HEK293 (cell line): ENCODE data around the gene ITGA2.

Experiments used
- CTCF ChIA-PET: fragments of 350-600 bp; formaldehyde crosslinking; extraction: SDS; loops from one replicate; lab custom pipeline; 2021; ENCODE audit warnings: antibody characterized with exemption; lab: Yijun Ruan, JAX
- POLR2A ChIA-PET: fragments of 300-600 bp; formaldehyde crosslinking; extraction: SDS; loops from one replicate; lab custom pipeline; 2020; ENCODE audit warnings: antibody characterized with exemption, inconsistent platforms; lab: Yijun Ruan, JAX
- H3K27ac ChIP-seq: fragments of 200-500 bp; sonication (Bioruptor generic); 2 replicates; pipeline ENCODE4 v1.5.1; 2014; ENCODE audit warnings: low read depth, low read length, control low read depth, inconsistent platforms; ENCODE audit errors: extremely low read depth
- H3K36me3 ChIP-seq, 2 experiments: fragments of 200-500 bp in 1 of 2; sonication (Bioruptor generic) in 1 of 2; 1 replicate in 1 of 2; 2 replicates in 1 of 2; pipeline ENCODE4 v1.5.1; 2014 to 2017; ENCODE audit warnings: inconsistent platforms in 2 of 2, low read length in 2 of 2; ENCODE audit not compliant: control insufficient read depth in 2 of 2, insufficient read depth in 1 of 2
- H3K4me1 ChIP-seq: fragments of 200-500 bp; sonication (Bioruptor generic); 2 replicates; pipeline ENCODE4 v1.5.1; 2014; ENCODE audit warnings: mild to moderate bottlenecking, low read length, inconsistent platforms; ENCODE audit not compliant: control insufficient read depth, insufficient read depth
- H3K4me3 ChIP-seq: 2 replicates; pipeline ENCODE4 v1.5.1; 2011; ENCODE audit warnings: low read depth, mild to moderate bottlenecking, control low read depth, low read length, moderate library complexity
- H3K9me3 ChIP-seq: fragments of 200-500 bp; sonication (Bioruptor generic); 2 replicates; pipeline ENCODE4 v1.5.1; 2014; ENCODE audit warnings: low read depth, low read length, inconsistent platforms; ENCODE audit not compliant: control insufficient read depth, insufficient read depth
- GLI4 ChIP-seq: fragments of 450-650 bp; formaldehyde crosslinking; IDR thresholded peaks from 2 replicates; pipeline ENCODE4 v1.5.1; 2016; ENCODE audit warnings: missing biosample characterization, missing genetic modification characterization
- REPIN1 ChIP-seq: fragments of 450-650 bp; formaldehyde crosslinking; IDR thresholded peaks from 2 replicates; pipeline ENCODE4 v1.5.1; 2017; ENCODE audit warnings: missing biosample characterization, missing genetic modification characterization, low read depth
- SALL2 ChIP-seq: fragments of 450-650 bp; formaldehyde crosslinking; IDR thresholded peaks from 2 replicates; pipeline ENCODE4 v1.5.0; 2017; ENCODE audit warnings: missing biosample characterization, mild to moderate bottlenecking, missing genetic modification characterization, borderline replicate concordance
- ZBTB48 ChIP-seq: fragments of 450-650 bp; formaldehyde crosslinking; IDR thresholded peaks from 2 replicates; pipeline ENCODE4 v1.5.1; 2016; ENCODE audit warnings: missing biosample characterization, missing genetic modification characterization
- ZFP3 ChIP-seq: fragments of 450-650 bp; formaldehyde crosslinking; IDR thresholded peaks from 2 replicates; pipeline ENCODE4 v1.5.1; 2016; ENCODE audit warnings: low read depth, missing biosample characterization, missing genetic modification characterization
- ZNF248 ChIP-seq: fragments of 450-650 bp; formaldehyde crosslinking; IDR thresholded peaks from 2 replicates; pipeline ENCODE4 v1.5.1; 2017; ENCODE audit warnings: missing biosample characterization, missing genetic modification characterization
- ZNF335 ChIP-seq: fragments of 450-650 bp; formaldehyde crosslinking; conservative IDR thresholded peaks from 2 replicates; pipeline ENCODE4 v1.5.1; 2016; ENCODE audit warnings: missing biosample characterization, missing genetic modification characterization
- ZNF560 ChIP-seq: fragments of 450-650 bp; formaldehyde crosslinking; IDR thresholded peaks from 2 replicates; pipeline ENCODE4 v1.5.1; 2017; ENCODE audit warnings: missing biosample characterization, missing genetic modification characterization, borderline replicate concordance
- ZNF623 ChIP-seq: fragments of 450-650 bp; formaldehyde crosslinking; IDR thresholded peaks from 2 replicates; pipeline ENCODE4 v1.5.1; 2016; ENCODE audit warnings: missing biosample characterization, missing genetic modification characterization
- ZNF670 ChIP-seq: fragments of 450-650 bp; formaldehyde crosslinking; IDR thresholded peaks from 2 replicates; pipeline ENCODE4 v1.5.1; 2016; ENCODE audit warnings: missing biosample characterization, missing genetic modification characterization, low read depth
- ZNF768 ChIP-seq: fragments of 450-650 bp; formaldehyde crosslinking; IDR thresholded peaks from 2 replicates; pipeline ENCODE4 v1.5.1; 2018; ENCODE audit warnings: missing biosample characterization, mild to moderate bottlenecking, missing genetic modification characterization
- ZNF785 ChIP-seq: fragments of 450-650 bp; formaldehyde crosslinking; IDR thresholded peaks from 2 replicates; pipeline ENCODE4 v1.5.1; 2016; ENCODE audit warnings: missing biosample characterization, missing genetic modification characterization
- ZNF837 ChIP-seq: fragments of 450-650 bp; formaldehyde crosslinking; IDR thresholded peaks from 2 replicates; pipeline ENCODE4 v1.5.1; 2016; ENCODE audit warnings: missing biosample characterization, missing genetic modification characterization
- ZXDB ChIP-seq: fragments of 450-650 bp; formaldehyde crosslinking; IDR thresholded peaks from 2 replicates; pipeline ENCODE4 v1.5.1; 2016; ENCODE audit warnings: missing biosample characterization, missing genetic modification characterization
- TF ChIP-seq, protein P1 (sequence below): fragments of 450-650 bp; formaldehyde crosslinking; IDR thresholded peaks from 2 replicates; pipeline ENCODE4 v1.5.1; 2016; ENCODE audit warnings: missing biosample characterization, missing genetic modification characterization
- TF ChIP-seq, protein P2 (sequence below): fragments of 450-650 bp; formaldehyde crosslinking; IDR thresholded peaks from 2 replicates; pipeline ENCODE4 v1.5.1; 2016; ENCODE audit warnings: missing biosample characterization, missing genetic modification characterization
- TF ChIP-seq, protein P3 (sequence below): fragments of 450-650 bp; formaldehyde crosslinking; conservative IDR thresholded peaks from 2 replicates; pipeline ENCODE4 v1.5.1; 2016; ENCODE audit warnings: low read depth, missing biosample characterization, missing genetic modification characterization
- TF ChIP-seq, protein P4 (sequence below): fragments of 450-650 bp; formaldehyde crosslinking; IDR thresholded peaks from 2 replicates; pipeline ENCODE4 v1.5.1; 2016; ENCODE audit warnings: missing biosample characterization, missing genetic modification characterization
- TF ChIP-seq, protein P5 (sequence below): fragments of 450-650 bp; formaldehyde crosslinking; IDR thresholded peaks from 2 replicates; pipeline ENCODE4 v1.5.1; 2016; ENCODE audit warnings: missing biosample characterization, missing genetic modification characterization

The ITGA2 gene

DNA sequence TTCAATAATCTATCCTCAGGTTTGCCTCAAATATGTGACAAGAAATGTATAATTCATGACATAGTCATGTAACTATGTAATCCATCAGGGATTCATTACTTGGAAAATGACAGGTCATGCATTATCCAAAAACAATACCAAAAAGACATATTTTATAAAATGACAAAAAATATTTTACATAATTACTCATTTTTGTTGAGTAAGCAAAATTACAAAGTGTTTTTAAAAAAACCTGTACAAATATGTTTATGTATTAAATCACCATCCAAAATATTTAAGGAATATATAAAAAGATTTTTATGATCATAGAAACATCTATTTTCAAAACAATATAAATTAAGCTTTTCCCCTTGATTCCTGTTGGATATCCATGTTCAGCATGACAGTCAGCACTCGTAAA lies 36.7 kb upstream of the ITGA2 start:
- Histone ChIP-seq H3K4me3 (no peak overlapping the region), H3K27ac (no peak overlapping the region), H3K9me3 (no peaks in the 10 kb centered on the region), H3K4me1 (no peaks in the 10 kb centered on the region), H3K36me3 (no peaks in the 10 kb centered on the region)
- ChIA-PET POLR2A (no interaction called here), CTCF (interaction anchor here (0.9 to 1.0 kb wide), 2 partner anchors 11 to 27 kb away, joined by 3 to 6 read pairs; no protein-coding TSS in a partner anchor)
- no peak for TF ChIP-seq ZFP3 (tag by site-specific recombination)
- TF ChIP-seq, protein P1, sequence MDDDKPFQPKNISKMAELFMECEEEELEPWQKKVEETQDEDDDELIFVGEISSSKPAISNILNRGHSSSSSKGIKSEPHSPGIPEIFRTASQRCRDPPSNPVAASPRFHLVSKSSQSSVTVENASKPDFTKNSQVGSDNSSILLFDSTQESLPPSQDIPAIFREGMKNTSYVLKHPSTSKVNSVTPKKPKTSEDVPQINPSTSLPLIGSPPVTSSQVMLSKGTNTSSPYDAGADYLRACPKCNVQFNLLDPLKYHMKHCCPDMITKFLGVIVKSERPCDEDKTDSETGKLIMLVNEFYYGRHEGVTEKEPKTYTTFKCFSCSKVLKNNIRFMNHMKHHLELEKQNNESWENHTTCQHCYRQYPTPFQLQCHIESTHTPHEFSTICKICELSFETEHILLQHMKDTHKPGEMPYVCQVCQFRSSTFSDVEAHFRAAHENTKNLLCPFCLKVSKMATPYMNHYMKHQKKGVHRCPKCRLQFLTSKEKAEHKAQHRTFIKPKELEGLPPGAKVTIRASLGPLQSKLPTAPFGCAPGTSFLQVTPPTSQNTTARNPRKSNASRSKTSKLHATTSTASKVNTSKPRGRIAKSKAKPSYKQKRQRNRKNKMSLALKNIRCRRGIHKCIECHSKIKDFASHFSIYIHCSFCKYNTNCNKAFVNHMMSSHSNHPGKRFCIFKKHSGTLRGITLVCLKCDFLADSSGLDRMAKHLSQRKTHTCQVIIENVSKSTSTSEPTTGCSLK = no peak
- TF ChIP-seq ZNF837 (tag by site-specific recombination) = no peak
- TF ChIP-seq, protein P2, sequence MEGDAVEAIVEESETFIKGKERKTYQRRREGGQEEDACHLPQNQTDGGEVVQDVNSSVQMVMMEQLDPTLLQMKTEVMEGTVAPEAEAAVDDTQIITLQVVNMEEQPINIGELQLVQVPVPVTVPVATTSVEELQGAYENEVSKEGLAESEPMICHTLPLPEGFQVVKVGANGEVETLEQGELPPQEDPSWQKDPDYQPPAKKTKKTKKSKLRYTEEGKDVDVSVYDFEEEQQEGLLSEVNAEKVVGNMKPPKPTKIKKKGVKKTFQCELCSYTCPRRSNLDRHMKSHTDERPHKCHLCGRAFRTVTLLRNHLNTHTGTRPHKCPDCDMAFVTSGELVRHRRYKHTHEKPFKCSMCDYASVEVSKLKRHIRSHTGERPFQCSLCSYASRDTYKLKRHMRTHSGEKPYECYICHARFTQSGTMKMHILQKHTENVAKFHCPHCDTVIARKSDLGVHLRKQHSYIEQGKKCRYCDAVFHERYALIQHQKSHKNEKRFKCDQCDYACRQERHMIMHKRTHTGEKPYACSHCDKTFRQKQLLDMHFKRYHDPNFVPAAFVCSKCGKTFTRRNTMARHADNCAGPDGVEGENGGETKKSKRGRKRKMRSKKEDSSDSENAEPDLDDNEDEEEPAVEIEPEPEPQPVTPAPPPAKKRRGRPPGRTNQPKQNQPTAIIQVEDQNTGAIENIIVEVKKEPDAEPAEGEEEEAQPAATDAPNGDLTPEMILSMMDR (tag by site-specific recombination) = no peak
- TF ChIP-seq, protein P3, sequence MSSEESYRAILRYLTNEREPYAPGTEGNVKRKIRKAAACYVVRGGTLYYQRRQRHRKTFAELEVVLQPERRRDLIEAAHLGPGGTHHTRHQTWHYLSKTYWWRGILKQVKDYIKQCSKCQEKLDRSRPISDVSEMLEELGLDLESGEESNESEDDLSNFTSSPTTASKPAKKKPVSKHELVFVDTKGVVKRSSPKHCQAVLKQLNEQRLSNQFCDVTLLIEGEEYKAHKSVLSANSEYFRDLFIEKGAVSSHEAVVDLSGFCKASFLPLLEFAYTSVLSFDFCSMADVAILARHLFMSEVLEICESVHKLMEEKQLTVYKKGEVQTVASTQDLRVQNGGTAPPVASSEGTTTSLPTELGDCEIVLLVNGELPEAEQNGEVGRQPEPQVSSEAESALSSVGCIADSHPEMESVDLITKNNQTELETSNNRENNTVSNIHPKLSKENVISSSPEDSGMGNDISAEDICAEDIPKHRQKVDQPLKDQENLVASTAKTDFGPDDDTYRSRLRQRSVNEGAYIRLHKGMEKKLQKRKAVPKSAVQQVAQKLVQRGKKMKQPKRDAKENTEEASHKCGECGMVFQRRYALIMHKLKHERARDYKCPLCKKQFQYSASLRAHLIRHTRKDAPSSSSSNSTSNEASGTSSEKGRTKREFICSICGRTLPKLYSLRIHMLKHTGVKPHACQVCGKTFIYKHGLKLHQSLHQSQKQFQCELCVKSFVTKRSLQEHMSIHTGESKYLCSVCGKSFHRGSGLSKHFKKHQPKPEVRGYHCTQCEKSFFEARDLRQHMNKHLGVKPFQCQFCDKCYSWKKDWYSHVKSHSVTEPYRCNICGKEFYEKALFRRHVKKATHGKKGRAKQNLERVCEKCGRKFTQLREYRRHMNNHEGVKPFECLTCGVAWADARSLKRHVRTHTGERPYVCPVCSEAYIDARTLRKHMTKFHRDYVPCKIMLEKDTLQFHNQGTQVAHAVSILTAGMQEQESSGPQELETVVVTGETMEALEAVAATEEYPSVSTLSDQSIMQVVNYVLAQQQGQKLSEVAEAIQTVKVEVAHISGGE (tag by site-specific recombination) = no peak
- TF ChIP-seq ZNF768 (tag by site-specific recombination) = no peak
- TF ChIP-seq, protein P4, sequence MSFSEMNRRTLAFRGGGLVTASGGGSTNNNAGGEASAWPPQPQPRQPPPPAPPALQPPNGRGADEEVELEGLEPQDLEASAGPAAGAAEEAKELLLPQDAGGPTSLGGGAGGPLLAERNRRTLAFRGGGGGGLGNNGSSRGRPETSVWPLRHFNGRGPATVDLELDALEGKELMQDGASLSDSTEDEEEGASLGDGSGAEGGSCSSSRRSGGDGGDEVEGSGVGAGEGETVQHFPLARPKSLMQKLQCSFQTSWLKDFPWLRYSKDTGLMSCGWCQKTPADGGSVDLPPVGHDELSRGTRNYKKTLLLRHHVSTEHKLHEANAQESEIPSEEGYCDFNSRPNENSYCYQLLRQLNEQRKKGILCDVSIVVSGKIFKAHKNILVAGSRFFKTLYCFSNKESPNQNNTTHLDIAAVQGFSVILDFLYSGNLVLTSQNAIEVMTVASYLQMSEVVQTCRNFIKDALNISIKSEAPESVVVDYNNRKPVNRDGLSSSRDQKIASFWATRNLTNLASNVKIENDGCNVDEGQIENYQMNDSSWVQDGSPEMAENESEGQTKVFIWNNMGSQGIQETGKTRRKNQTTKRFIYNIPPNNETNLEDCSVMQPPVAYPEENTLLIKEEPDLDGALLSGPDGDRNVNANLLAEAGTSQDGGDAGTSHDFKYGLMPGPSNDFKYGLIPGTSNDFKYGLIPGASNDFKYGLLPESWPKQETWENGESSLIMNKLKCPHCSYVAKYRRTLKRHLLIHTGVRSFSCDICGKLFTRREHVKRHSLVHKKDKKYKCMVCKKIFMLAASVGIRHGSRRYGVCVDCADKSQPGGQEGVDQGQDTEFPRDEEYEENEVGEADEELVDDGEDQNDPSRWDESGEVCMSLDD (tag by site-specific recombination) = no peak
- TF ChIP-seq ZNF248 (tag by site-specific recombination) = no peak
- no peak for TF ChIP-seq ZNF335
- TF ChIP-seq, protein P5, sequence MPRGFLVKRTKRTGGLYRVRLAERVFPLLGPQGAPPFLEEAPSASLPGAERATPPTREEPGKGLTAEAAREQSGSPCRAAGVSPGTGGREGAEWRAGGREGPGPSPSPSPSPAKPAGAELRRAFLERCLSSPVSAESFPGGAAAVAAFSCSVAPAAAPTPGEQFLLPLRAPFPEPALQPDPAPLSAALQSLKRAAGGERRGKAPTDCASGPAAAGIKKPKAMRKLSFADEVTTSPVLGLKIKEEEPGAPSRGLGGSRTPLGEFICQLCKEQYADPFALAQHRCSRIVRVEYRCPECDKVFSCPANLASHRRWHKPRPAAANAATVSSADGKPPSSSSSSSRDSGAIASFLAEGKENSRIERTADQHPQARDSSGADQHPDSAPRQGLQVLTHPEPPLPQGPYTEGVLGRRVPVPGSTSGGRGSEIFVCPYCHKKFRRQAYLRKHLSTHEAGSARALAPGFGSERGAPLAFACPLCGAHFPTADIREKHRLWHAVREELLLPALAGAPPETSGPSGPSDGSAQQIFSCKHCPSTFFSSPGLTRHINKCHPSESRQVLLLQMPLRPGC (tag by site-specific recombination) = no peak
- no peak for TF ChIP-seq SALL2 (tag by site-specific recombination)
- TF ChIP-seq ZNF623 (tag by site-specific recombination) = no peak
- TF ChIP-seq ZNF670 (tag by site-specific recombination) = no peak
- TF ChIP-seq ZNF785 (tag by site-specific recombination) = no peak
- no peak for TF ChIP-seq GLI4 (tag by site-specific recombination)
- no peak for TF ChIP-seq ZBTB48 (tag by site-specific recombination)
- TF ChIP-seq REPIN1 (tag by site-specific recombination) = no peak
- no peak for TF ChIP-seq ZXDB
- TF ChIP-seq ZNF560 (tag by site-specific recombination) = no peak
